GM21447 (cell line): ENCODE results near the gene FAM210A.
"Not testable (repeated sequence)": the region's sequence is repeated elsewhere in the genome, so short reads cannot be mapped to it uniquely, and the experiment has no call there.

Experiments used
- ATAC-seq: cut with Tn5 transposase; IDR thresholded peaks from one replicate; pipeline ENCODE4 v1.9.1; 2021; ENCODE audit not compliant: unreplicated experiment

FAM210A gene, protein sequence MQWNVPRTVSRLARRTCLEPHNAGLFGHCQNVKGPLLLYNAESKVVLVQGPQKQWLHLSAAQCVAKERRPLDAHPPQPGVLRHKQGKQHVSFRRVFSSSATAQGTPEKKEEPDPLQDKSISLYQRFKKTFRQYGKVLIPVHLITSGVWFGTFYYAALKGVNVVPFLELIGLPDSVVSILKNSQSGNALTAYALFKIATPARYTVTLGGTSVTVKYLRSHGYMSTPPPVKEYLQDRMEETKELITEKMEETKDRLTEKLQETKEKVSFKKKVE

DNA sequence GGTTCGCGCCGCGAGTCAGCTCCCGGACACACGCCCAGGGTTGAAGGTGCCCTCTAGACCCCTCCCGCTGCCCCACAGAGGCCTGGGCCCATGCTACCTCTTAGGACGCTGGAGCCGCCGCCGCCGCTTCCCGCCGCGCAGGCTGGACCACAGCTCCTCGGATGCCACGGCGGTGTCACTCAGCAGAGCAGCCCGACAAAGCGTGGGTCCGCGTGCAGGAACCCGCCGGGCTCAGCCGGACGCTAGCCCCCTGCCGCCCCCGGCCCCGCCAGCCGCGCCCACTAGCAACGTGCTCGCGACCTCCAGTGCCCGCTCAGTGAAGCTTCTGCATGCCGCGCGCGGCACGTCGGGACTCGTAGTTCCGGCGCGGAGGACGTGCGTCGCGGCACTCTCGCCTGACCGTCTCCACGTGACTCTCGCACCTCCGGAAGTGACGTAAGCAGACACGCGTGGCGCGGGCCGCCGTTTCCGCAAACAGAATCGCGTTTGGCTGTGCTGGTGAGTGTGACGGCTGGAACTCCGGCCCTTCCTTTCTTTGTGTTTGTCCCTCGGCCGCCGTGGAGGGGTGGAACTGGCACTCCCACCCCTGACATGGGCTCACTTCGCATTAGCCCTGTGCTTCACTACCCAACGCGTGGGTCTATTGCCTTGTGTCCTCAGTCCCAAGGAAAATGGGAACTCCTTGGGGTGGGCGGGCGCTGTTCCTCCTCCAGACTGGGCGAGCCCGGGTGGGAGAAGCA, at the start of gene FAM210A, which contains the start of gene RNMT:
Gene FAM210A, minus strand, starts transcription at position 327 of the 740 bp plus-strand sequence. CDS start 44,481 bp downstream, outside the sequence.
Gene RNMT, plus strand, starts transcription at position 442 of the 740 bp plus-strand sequence. CDS start 4,845 bp downstream, outside the sequence.
- peak; percentile 79 for ATAC-seq

DNA sequence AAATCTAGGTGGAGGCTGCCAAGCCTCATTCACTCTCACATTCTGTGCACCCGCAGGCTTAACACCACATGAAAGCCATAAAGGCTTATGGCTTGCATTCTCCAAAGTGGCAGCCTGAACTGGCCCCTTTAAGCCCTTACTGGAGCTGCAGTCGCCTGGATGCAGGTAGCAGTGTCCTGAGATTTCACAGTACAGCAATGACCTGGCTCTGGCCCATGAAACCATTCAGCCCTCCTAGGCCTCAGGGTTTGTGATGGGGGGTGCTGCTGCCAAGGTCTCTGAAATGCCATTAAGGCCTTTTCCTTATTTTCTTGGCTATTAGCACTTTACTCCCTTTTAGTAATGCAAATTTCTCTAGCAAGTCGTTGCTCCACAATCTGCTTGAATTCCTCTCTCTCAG, 48.7 kb upstream of the FAM210A start:
- ATAC-seq: no peak

DNA sequence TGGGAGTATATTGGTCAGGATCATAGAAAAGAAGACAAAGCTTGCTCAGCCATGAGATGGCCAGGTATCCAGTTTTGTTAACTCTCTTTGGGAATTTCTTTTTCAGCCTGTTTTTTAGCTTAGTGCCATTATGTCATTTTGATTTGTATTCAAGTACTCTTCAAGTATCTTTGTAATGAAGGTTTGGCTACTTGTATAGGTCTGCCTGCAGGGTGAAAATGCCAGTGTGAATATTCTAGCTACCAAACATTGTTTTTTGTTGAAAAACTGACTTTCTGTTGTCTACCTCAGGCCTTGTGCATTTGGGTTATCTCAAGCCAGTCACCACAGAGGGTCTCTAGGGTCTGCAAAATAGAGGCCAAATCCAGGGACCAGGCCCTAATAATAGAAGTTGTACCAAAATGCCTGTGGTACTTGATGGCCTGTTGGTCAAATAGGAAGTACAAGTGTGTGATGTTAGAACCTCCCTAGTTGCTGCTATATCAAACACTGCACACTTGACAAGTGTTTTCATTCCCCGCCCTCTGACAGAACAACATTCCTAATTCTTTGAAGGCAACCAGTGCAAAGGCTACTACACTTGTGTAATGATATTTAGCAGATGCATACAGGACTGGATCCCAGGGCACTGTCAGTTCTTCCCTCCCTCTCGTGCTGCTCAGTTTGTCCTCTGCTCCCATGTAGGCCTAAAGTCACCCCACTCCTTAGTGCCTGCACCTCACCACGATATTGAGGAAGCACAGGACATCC, 36.5 kb upstream of the FAM210A start:
- no peak for ATAC-seq

DNA sequence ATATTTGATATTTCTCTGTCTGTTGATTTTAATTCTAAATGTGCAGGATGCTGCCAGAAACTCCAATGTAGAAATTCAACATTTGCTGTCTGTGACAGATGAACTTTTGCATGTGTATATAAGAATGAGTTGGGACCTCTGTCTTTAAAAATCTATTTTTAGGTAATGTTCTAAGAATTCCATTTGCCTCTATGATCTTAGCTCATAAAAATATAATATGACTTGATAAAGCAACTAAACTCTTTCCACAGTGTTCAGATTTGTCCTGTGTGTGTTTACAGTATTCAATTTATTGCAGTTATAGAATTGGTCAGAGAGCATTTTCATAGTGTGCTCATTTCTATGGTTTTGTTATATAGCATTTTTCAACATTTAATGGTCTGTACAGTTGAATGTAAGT, 33.7 kb upstream of the FAM210A start:
- no peak for ATAC-seq

DNA sequence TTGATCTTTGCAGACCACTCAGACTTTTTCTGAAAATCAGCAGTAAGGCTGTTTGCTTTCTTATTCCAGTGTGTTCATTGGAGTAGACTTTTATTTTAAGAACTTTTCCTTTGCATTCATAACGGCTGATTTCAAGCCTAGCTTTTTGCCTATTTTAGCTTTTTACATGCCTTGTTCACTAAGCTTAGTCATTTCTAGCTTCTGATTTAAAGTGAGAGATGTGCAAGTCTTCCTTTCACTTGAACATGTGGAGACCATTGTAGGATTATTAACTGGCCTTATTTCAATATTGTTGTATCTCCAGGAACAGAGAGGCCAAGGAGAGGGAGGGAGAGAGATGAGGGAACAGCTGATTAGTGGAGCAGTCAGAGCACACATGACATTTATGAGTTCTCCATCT, 32.3 kb upstream of the FAM210A start:
- no peak for ATAC-seq

DNA sequence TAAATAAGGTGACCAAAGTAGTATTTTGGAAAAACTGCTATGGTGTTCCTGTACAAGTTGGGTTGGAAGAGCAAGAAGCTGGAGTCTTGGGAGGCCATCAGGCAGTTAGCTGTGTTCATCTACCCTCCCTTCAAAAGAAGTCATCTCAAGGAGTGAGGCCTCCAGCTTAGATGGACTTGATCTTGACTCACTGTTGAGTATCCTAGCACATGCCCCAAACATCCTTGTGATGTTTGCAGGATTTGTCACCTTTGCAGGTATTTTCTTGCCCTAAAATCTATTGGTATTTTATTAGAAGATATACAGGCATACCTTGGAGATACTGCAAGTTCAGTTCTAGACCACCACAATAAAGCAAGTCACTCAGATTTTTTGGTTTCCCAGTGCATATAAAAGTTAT, 30.3 kb upstream of the FAM210A start:
- no peak for ATAC-seq

DNA sequence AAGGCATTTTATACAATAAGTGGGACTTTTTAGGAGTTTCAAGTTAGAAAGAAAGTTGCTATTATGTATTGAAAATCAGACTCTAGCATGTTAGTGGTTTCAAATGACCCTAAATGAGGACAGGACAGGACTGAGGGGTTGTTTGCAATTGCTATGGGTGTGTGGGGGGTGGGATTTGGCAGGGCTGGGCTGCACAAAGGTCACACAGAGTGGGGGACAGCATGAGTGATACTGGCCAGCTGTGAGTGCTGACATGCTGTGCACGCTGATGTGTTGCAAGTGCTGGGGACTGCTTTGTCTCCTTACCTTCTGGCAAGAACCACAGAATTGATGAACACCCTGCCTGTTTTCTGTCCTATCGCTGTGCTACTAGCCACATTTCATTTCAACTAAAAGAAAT, 29.9 kb upstream of the FAM210A start:
- ATAC-seq: no peak

DNA sequence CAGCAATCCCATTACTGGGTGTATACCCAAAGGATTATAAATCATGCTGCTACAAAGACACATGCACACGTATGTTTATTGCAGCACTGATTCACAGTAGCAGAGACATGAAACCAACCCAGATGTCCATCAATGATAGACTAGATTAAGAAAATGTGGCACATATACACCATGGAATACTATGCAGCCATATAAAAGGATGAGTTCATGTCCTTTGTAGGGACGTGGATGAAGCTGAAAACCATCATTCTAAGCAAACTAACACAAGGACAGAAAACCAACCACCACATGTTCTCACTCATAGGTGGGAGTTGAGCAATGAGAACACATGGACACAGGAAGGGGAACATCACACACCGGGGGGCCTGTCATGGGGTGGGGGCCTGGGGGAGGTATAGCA, 25.2 kb upstream of the FAM210A start:
- not testable (repeated sequence) for ATAC-seq

DNA sequence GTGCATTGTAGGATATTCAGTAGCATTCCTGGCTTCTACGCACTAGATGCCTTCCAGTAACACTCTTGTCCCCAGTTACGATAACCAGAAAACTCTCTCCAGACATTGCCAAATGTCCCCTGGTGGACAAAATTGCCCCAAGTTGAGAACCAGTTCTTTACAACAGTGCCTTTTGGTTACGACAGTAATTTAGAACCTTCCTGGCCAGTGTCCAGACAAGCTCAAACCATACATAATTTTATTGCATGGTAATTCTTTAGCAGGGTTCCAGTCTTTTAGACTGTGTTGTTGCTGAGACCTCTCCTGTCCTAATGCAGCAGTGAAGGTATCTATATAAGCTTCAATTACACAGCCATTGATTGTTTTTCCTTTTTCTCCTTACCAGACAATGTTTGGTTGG, 20.3 kb upstream of the FAM210A start:
- no peak for ATAC-seq

DNA sequence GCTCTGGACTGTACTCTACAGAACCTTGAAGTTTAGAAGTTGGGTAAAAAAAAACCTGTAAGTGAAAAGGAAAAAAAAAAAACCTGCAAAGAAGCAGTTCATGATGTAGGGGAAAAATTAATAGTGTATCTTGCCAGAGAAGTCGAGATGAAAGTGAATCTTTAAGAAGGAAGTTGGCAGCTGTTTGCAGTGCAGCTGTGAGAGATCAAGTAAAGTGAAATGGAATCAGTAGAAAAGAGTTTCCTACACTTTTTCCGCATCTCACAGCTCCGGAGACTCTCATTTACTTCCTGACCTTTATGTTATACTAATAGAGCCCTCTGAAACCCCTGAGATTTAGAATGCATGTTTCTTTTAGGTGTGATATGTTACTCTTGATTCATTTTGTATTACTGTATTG, 19.3 kb upstream of the FAM210A start:
- no peak for ATAC-seq

DNA sequence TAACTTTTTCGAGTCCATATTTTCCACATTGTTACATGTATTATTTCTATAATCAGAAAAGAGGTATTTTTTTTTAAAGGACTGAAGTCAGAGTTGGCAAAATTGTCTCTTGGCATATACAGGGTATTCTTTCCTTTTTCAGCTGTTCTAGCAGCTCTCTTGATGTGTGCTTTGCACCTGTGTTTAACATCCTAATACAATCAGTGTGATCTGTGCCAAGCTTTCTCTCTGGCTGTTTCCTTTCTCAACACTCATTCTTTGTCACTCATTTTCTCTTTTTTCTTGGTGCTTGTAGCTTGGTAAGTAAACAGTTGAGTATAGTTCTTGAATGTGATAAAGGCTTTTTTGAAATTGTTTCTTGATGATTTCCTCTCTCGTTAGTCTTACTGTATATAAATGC, 9.3 kb upstream of the FAM210A start:
- ATAC-seq: no peak

DNA sequence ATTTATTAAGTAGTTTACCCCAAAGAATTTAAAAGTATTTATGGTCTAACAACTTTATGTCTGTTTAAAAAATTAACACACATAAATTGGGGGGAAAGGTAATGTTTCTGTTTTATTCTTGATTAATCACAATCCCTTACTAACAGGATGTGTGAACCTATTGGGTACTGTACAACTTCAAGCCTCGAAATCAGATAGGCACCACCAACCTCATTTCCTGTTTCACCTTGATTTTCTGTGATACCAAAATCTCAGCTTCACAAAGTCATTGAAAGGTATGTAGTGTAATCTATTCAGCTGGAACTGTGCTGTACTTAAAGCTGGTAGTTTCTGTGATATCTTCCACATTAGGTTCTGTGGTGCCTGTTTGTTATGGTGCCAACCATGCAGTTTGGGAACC, 4.1 kb upstream of the FAM210A start:
- no peak for ATAC-seq

DNA sequence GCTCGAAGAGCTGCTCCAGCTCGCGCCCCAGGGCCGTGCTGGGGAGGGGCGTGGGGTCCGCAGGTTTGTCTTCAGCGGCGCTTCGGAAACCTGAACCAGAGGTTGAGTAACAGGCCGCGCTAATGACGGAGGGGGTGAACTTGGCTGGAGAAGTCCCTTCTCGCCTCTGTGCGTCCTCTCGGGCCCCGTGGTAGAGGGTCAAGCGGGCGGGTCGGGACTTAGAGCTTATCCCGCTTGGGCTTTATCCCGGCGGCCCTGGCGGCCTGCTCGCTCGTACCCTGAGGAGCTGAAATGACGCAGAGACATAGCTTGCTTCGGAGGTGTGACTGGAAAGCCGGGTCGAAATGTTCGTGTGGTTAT, 594 bp upstream of the FAM210A start:
- peak; percentile 28 for ATAC-seq

DNA sequence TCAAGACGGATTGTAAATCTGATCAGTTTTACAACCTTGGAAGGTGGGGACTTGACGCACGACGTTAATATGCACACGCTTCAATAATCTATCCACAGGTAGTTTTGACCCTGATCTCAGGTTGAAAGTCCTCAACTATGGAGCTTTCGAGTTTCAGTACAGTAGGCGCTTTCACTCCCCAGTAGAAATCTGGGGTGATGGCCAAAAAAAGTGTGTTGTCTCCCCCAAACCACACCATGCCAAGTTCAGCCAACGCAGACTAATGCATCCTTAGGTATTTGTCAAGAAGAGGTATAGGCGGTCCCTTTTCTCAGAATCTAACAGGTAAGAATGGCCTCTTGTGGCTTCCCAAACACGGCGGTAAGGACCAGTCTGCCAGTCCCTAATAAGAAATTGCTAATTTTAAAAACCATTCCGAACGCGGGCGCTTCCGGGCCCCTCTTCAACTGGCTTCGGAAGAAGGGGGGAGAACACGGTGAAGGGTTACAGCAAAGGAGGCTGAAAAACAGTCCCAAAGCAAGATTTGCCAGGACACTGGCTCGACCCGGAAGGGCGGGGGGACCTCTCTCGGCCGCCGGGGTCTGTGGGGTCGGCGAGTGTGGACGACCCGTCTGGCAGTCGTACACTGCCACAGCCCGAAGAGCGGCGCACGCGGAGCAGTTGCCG, 659 bp downstream of the FAM210A start:
- ATAC-seq: peak; percentile 0

DNA sequence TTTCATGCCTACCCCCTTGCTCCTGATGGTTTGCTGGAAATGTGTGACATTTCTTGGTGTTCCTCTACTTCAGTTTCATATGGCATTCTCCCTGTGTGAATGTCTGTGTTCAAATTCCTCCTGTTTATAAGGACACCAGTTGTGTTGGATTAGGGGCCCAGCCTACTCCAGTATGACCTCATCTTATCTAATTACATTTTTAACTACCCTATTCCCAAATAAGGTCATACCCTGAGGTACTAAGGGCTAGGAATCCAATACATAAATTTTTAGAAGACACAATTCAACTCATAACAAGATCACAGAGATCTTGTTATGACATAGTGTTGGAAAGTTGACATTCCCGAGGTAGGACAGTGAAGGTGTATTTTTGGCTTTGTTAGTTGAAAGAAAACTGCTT, 5.5 kb downstream of the FAM210A start:
- ATAC-seq: no peak

DNA sequence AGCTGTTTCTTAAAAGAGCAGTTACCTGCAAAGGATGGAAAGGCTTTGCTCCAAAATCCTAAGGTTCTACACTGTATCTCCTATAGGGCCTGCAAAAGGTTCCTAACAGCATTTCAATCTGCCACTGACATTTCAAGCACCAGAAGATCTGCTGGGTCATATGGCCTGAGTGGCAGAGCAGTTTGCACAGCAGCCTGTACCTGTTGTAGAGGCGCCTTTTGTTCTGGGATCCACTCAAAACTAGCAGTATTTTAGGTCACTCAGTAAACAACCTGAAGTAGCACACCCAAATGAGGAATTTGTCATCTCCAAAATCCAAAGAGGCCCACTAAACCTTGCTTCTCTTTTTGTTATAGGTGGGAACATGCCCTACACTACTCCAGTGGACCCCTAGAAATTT, 6.2 kb downstream of the FAM210A start:
- no peak for ATAC-seq

DNA sequence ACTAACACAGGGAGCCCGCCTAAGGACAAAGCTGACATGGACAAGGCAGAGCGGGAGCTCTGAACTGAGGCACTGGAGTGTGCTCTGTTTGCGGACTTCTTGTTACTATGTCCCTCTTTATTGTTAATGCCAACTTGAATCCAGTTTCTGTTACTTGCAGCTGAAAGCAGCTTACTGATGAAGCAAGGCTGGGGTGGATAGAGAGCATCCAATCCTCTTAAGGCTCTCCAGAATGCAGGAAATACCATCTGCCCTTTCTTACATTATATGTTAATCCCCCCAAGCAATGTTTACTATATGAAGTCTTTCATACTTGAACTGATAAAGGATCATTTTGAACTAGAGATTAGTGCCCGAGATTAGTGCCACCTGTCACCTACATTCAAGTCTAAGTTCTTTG, 9.4 kb downstream of the FAM210A start:
- no peak for ATAC-seq

DNA sequence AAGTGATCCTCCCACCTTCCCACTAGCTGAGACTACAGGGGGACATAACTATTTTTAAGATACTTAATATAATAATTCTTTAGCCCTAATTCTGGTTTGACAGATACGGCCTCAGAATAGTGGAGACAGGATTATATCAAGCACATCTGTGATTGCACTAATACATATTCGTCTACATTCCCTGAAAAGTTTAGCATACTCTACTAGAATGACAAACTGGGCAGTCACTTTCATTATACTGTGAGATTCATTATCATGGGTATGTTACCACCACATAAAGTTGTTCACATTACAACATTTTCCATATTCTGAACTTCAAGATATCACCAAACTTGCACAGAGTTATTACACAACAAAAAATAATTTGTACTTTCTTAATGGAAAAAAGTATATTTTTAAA, 11.0 kb downstream of the FAM210A start:
- ATAC-seq: no peak

DNA sequence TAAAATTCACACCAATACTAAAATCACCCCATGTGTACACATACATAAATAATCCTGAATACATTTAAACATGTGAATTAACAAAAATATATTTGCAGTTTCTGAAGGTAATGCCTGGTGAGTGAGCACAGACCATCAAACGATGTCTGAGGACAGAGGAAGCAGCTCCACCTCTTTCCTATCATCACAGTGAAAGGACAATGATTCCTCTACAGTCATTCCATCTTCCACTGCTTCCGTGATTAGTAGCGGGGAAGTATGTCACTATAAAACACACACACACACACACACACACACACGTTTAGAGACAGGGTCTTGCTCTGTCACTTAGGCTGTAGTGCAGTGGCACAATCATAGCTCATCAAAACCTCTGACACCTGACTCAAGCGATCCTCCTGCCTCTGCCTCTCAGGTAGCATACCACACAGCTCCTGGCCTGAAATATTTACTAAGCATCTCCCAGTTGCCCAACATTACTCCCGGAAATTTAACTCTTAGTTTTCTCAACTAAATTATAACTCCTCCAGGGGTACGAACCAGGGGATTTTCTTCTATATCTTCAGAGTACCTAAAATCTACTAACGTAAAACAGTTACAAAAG, 12.8 kb downstream of the FAM210A start:
- no peak for ATAC-seq

DNA sequence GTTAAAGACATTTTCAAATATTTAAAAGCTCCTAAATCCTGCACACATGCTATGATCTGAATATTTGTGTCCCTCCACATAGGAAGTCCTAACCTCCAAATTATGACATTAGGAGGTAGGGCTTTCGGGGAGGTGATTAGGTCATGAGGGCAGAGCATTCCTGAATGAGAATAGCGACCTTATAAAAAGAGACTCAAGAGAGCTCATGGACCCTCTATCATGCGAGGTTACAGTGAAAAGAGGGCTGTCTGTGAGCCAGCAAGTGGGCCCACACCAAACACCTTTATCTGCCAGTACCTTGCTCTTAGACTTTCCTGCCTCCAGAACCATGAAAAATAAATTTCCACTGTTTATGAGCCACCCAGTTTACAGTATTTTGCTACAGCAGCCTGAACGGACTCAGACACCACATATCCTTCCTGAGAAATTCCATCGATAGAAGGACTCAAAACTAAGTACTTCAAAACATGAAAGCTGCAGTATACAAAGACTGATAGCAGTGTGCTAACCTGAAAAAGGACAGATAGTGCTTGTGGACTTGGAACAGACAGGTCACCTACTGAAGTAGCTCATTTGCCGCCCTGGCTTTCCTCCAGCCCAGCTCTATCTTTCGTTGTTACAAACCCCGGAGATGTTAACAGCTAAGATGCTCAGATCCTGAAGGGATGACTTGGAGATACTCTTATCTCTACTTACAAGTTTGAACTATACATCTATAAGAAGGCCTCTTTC, 13.8 kb downstream of the FAM210A start:
- no peak for ATAC-seq
